ENCODE data around the gene ZNF674.

GRCh38 chrX:46580613-46581012 is 35.4 kb upstream of the ZNF674 start:
- TF ChIP-seq ZC3H11A (IDR thresholded peaks at IDR 0.05) (no peak), HOXA7 (CRISPR knock-in tag; IDR thresholded peaks at IDR 0.05) (no peak), MYC (IDR thresholded peaks at IDR 0.05; ENCODE audit: borderline replicate concordance, low read length) (no peak), POLR2A (IDR thresholded peaks at IDR 0.05; ENCODE audit: low read length) (no peak), EP300 (IDR thresholded peaks at IDR 0.05) (no peak)
- TF ChIP-seq, protein P1, sequence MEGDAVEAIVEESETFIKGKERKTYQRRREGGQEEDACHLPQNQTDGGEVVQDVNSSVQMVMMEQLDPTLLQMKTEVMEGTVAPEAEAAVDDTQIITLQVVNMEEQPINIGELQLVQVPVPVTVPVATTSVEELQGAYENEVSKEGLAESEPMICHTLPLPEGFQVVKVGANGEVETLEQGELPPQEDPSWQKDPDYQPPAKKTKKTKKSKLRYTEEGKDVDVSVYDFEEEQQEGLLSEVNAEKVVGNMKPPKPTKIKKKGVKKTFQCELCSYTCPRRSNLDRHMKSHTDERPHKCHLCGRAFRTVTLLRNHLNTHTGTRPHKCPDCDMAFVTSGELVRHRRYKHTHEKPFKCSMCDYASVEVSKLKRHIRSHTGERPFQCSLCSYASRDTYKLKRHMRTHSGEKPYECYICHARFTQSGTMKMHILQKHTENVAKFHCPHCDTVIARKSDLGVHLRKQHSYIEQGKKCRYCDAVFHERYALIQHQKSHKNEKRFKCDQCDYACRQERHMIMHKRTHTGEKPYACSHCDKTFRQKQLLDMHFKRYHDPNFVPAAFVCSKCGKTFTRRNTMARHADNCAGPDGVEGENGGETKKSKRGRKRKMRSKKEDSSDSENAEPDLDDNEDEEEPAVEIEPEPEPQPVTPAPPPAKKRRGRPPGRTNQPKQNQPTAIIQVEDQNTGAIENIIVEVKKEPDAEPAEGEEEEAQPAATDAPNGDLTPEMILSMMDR (IDR thresholded peaks at IDR 0.05) = no peak
